HG03139 (cell line): ENCODE data around the gene DLGAP1.

Experiments
- ATAC-seq: cut with Tn5 transposase; IDR thresholded peaks from one replicate; pipeline ENCODE4 v1.9.1; 2021; ENCODE audit not compliant: unreplicated experiment

DLGAP1 gene

GRCh38 chr18:3742541-3742940, 712.6 kb downstream of the DLGAP1 start:
- ATAC-seq: no peak

- no peak for ATAC-seq
These were observed 713.8 kb downstream of the DLGAP1 start for GRCh38 chr18:3741333-3741732.

DNA sequence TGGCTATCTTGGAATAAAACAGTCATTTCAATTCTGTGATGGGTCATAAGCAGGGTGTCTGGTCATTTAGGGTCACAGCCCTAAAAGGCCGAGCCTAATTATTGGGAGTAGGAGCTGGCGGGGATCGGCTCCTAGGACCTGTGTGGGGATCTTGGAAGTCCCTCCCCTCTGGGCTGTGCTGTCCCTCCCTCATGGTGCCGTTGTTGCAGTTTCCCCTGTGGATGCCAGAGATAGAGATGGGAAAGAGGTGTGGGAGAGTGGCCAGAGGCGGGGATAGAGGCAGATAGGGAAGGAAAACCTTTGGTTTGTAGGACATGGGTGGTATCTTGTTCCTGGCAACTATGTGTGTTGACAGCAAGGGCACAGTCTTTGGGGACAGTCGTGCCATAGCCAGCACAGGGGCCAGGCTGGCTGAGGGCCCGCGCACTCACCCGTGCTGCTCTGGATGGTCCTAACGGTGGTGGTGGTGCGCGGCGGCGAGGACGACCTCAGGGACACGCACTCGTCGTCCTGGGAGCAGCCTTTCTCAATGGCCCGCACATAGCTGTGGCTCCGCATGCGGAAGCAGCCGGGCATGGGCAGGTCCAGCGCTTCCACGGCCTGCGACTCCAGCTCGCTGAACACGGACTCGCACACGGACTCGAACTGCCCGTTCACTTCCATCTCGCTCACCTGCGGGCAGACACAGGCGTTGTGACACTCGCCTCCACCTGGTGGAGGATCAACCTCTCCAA, 726.2 kb downstream of the DLGAP1 start:
- ATAC-seq: no peak

DNA sequence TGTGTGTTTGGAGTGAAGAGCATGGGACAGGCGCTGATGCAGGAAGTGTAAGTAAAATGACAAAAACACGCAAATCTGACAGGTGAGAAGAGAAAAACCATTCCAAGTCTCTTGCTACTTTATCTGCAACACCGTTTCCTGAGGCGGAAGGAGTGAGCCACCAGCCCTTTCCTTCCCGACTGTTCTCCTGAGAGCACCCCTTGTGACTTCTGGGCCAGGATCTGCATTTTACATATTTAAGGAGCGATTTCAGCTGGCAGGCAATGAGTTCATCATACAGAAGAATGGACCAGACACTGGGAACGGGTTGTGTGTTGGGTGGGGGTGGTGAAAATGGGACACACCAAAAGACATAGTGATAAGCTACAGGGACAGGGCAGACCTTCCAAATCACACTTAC, 727.8 kb downstream of the DLGAP1 start:
- ATAC-seq: no peak

DNA sequence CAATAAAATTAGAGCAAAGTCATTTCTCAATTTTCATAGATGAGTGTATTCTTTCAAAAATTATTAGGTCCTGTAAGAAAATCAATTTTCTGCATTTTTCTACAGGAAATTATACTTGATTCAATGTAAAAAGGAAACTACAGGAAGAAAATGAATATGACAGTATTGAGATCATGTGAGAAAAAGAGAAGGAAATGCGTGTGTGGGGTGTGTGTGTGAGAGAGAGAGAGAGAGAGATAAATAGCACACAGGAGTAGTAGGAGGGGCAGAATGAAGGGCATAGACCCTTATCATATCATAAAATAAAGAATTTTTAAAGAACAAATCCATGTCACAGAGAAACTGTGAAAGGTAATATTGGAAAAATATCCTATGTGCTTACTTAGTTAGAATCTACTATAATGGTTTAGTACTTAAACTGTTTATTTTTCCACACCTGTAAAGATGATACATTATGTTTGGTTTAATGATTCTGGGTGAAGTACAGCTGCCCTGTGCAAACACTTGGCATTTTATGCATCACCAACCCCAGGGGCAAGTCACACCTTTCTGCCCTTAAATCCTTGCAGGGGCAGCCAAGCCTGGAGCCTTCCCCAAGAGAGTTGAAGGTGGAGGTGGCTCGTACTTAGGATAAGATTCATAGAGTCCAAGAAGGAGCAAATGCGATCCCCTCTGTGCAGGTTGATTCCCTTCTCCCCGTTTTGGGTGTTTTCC, 728.7 kb downstream of the DLGAP1 start:
- no peak for ATAC-seq

DNA sequence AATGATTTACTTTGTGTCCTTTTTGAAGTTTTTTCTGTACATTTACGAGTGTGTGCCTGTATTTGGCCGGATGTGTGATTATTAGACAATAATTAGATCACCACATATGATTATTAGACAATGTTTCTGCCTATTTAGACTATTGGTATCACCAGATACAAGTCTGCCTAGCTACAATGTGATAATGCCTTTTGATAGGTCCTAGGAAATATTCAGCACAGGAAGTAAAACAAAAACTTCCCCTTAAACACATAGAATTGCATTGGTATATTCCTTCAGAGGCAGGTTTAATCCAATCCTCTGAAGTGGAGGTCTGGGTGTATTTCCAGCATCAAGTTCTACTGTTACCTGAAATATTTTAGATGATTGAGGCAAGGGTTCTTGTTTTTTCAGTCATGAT, 730.0 kb downstream of the DLGAP1 start:
- no peak for ATAC-seq

DNA sequence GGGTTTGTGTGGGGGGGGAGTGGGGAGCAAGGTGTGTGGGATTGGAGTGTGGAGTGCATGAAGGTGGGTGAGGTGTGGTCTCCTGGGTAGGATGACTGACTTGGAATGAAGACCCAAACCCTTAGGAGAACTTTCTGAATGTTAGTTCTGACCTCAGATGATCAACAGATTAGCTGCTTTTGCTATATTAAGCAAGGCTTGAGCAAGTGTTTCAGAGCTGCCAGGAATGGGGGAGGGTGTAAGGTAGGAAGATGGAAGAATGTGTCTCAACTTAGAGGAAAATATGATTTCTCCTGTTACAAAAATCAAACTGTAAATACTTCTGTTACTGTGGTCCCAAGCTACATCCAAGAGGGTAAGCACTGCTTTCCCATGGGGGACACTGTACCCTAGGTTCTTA, 731.6 kb downstream of the DLGAP1 start:
- ATAC-seq: no peak

DNA sequence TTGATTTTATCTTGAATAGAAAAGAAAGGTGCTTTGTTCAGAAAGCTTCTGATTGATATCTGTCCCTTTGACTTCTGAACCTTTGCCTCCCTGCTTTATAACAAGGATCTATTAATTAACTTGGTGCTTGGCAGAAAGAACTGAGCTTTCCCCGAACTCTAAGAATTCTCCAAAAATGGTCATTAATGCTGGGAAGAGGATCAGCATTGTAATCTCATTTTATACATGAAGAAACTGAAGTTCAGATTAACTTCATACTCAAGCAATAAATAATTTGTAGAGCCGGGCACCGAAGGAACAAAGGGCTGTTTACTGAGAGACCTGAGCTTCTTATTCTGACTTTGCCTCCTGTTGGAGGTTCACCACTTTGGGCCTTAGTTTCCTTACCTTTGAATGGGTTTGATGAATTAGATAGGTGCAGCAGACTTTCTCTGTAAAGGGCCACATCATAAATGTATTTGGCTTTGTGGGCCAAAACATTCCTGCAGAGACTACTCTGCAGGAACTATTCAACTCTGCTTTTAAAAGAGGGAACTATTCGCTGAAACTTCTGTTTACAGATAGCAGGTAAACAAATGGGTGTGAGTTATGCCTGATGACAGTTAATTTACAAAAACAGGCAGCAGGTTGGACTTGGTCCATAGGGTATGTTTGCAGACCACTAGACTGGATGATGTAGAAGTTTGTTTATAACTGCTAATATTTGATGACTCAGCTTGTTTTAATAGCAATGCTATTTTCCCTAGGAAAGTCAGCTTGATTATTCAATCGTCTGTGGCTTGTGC, 732.3 kb downstream of the DLGAP1 start:
- ATAC-seq: no peak

- no peak for ATAC-seq
These were observed 733.1 kb downstream of the DLGAP1 start for GRCh38 chr18:3721771-3722648.

- no peak for ATAC-seq
These were observed 734.1 kb downstream of the DLGAP1 start for GRCh38 chr18:3720818-3721545.

DNA sequence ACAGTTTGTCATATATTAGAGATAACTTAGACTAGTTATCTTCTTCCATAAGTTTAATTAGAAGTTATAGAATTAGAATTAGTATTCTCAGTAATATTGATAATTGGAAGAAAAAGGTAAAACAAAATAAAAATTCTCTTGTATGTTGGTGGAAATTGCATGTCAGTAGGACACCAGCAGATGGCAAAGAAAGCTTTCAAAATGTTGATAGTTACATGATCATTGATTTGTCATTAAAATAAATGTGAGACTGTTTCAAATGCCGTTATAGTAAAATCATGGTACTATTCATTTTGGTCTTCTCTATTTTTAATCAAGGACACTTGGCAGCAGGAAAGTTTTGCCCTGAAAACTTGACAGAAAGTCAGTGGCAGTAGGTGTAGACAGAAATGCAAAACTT, 734.9 kb downstream of the DLGAP1 start:
- ATAC-seq: no peak

GRCh38 chr18:3717376-3718025, 737.6 kb downstream of the DLGAP1 start:
- ATAC-seq: no peak

DNA sequence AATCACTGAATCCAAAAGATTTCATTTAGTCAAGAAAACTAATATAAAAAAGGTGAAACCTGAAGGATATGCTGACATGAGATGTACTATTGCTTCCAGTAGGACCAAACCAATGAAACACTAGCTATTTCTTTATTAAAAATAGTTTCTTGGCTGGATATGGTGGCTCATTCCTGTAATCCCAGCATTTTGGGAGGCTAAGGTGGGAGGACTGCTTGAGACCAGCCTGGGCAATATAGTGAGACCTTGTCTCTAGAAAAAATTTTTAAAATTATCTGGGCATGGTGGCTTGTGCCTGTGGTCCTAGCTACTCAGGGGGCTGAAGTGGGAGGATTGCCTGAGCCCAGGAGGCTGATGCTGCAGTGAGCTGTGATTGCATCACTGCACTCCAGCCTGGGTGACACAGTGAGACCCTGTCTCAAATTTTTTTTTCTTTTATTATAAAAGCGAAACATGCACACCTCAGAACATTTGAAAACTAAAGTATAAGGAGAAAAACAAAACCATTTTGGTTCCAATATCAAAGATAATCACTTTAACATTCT, 738.9 kb downstream of the DLGAP1 start:
- ATAC-seq: no peak

DNA sequence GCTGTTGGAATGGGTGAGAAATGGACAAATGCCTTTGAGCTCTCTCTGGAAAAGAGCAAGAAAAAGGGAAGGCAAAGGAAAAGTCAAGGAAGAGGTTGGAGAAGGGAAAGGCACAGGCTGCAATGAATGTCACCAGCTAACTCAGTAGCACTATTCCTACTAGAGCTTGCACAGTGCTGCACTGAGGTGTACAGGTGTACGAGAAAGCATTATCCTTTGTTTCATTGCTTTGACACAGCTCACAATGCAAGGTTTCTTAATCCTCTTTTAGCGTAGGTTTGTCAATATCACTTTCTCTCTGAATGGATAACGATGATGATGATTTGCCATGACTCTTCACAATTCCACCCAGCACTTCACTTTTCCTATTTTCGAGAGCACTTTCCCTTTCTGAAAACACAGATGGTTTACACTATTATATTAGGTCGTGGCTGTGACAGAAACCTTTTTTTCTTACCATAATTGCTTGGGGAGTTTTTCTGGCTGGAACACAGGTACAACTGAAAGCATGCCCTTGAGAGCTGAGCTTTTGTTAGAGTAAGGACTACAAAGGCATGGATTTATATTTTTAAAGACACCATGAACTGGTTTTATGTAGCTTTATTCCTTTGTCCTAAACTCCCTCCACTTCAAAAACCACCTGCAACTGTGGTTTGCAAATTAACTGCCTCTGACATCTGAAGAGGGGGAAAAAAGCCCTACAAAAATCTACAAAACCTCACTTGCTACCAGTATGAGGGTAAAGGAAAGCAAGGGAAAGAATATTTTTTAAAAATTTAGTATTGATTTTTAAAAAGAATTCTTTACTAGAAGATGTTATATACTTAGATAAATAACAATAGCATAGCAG, 739.7 kb downstream of the DLGAP1 start:
- ATAC-seq: no peak

GRCh38 chr18:3713708-3714107, 741.4 kb downstream of the DLGAP1 start:
- no peak for ATAC-seq

DNA sequence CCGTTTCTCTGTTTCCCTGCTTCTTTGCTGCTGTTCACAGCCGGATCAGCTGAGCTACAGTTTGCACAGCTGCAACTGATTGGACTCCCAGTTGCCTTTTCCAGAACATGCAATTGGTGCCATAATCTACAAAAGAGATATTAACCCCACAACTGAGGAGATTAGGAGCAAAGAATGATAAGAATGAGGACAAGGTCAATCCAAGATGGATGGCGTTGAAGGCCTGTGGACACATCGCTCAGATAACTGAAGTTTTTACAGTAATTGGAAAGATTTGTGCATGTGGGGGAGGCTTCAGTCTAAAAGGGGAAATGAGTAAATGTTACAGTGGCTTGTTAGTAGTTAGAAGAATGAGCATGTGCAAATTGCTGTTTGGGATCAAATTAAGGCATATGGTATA, 741.9 kb downstream of the DLGAP1 start:
- ATAC-seq: no peak

GRCh38 chr18:3712491-3712890, 742.6 kb downstream of the DLGAP1 start:
- ATAC-seq: no peak

DNA sequence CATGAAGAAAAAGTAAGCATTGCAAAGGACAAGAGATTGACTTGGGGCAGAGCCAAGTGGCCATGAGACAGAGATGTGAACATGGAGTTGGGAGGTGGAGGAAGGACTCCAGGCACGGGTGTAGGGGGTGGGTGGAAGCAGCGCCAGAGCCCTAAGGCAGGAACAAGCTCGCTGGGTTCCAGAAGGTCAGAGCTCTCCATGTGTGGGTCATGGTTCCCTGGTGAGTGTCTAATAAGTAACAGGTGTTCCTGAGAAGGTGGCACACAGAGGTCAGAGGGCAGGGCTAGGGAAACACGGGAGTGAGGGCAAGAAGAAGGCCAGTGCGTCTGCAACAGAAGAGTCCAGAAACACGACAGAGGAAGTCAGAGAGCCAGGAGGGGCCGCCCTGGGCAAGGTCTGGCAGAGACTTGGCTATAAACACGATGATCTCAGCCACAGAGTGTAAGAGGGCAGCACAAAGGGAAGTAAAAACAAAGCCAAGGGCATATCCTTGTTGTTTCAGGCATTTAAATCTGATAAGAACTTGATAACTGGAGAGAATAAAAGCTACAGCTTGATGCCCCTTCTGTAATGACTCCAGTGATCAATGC, 744.3 kb downstream of the DLGAP1 start:
- no peak for ATAC-seq
